Endothelial cell of umbilical vein (primary cell): Measurements from ENCODE around the gene COL9A1. TPM values are rescaled to one million over a fixed set of nuclear protein-coding genes. Genes with fewer than 3 reads are reported as not detected.

Experiments
- BruUV-seq: library from RNA; stranded (reverse); fragments of 400-500 nt; replicated peaks from 2 replicates; lab custom pipeline; 2021; lab: Mats Ljungman, UMichigan
- CTCF ChIA-PET: fragments of 300-600, 350-600 bp; sonication (Branson Sonifier 250); formaldehyde crosslinking; loops from one replicate; lab custom pipeline; 2021; ENCODE audit warnings: antibody characterized with exemption, inconsistent platforms; lab: Charles Lee
- POLR2A ChIA-PET: fragments of 300-600, 350-600 bp; sonication (Branson Sonifier 250); formaldehyde crosslinking; loops from one replicate; lab custom pipeline; 2021; ENCODE audit warnings: antibody characterized with exemption, inconsistent platforms; lab: Charles Lee
- DNase-seq: peaks from one replicate; pipeline ENCODE4 v3.0.0-alpha.2; 2011; ENCODE audit warnings: low read depth, low spot score
- FAIRE-seq: peaks from 2 replicates; lab custom pipeline; 2011; peaks lifted over from hg19 to GRCh38; lab: Jason Lieb, UNC
- H2AFZ ChIP-seq: 2 replicates; pipeline ENCODE4 v1.6.0; 2012; ENCODE audit warnings: low read depth, low read length, control low read depth, inconsistent platforms
- H3K27ac ChIP-seq: 2 replicates; pipeline ENCODE4 v1.5.1; 2011; ENCODE audit warnings: low read depth, mild to moderate bottlenecking, control low read depth, low read length, moderate library complexity; ENCODE audit not compliant: insufficient read depth
- H3K27me3 ChIP-seq, 2 experiments: 2 replicates each; pipeline versions ENCODE4 v1.6.0 to v1.6.1; 2011; ENCODE audit warnings: low read length in 2 of 2, mixed read lengths in 1 of 2; ENCODE audit not compliant: control insufficient read depth in 2 of 2, insufficient read depth in 2 of 2
- H3K36me3 ChIP-seq, 2 experiments: 2 replicates in 1 of 2; 3 replicates in 1 of 2; pipeline ENCODE4 v1.5.1; 2011; ENCODE audit warnings: low read length in 2 of 2, mild to moderate bottlenecking in 1 of 2, moderate library complexity in 1 of 2; ENCODE audit not compliant: control insufficient read depth in 2 of 2, insufficient read depth in 2 of 2; ENCODE audit errors: extremely low read depth in 1 of 2
- H3K4me1 ChIP-seq: 3 replicates; pipeline ENCODE4 v1.5.1; 2011; ENCODE audit warnings: mild to moderate bottlenecking, low read length; ENCODE audit not compliant: control insufficient read depth, insufficient read depth; ENCODE audit errors: extremely low read depth
- H3K4me2 ChIP-seq: 2 replicates; pipeline ENCODE4 v1.6.1; 2011; ENCODE audit warnings: low read length, control low read depth, mixed read lengths; ENCODE audit not compliant: insufficient read depth
- H3K4me3 ChIP-seq, 3 experiments: fragments of 200-600 bp in 1 of 3; sonication (generic), shearing (Covaris generic) in 1 of 3; replicated peaks in 1 of 3; 2 replicates each; pipeline ENCODE4 v1.5.1; 2011 to 2016; ENCODE audit warnings: control low read depth in 3 of 3, low read length in 3 of 3, mild to moderate bottlenecking in 2 of 3, inconsistent platforms in 1 of 3, low read depth in 1 of 3, moderate library complexity in 1 of 3; ENCODE audit not compliant: insufficient read depth in 1 of 3
- H3K79me2 ChIP-seq: 2 replicates; pipeline ENCODE4 v1.6.0; 2012; ENCODE audit warnings: low read length, inconsistent platforms; ENCODE audit not compliant: control insufficient read depth, insufficient read depth
- H3K9ac ChIP-seq: replicated peaks from 2 replicates; pipeline ENCODE3; 2011; ENCODE audit warnings: low read length, control low read depth; ENCODE audit not compliant: insufficient read depth; ENCODE audit errors: extremely low read depth
- H3K9me1 ChIP-seq: replicated peaks from 3 replicates; pipeline ENCODE4 v1.6.0; 2011; ENCODE audit warnings: mild to moderate bottlenecking, low read length; ENCODE audit not compliant: control insufficient read depth, insufficient read depth; ENCODE audit errors: extremely low read depth
- H3K9me3 ChIP-seq: replicated peaks from 2 replicates; pipeline ENCODE4 v1.5.1; 2012; ENCODE audit warnings: low read length, inconsistent platforms; ENCODE audit not compliant: control insufficient read depth, insufficient read depth
- H4K20me1 ChIP-seq: replicated peaks from 2 replicates; pipeline ENCODE3; 2011; ENCODE audit warnings: mild to moderate bottlenecking, low read length; ENCODE audit not compliant: control insufficient read depth, insufficient read depth; ENCODE audit errors: extremely low read depth
- CTCF ChIP-seq, 2 donors: IDR thresholded peaks; 1 replicate in 1 of 2; 2 replicates in 1 of 2; pipeline ENCODE4 v1.5.1; 2011; ENCODE audit warnings: low read length in 2 of 2, mild to moderate bottlenecking in 2 of 2, moderate library complexity in 2 of 2, control low read depth in 1 of 2, inconsistent platforms in 1 of 2, low read depth in 1 of 2; ENCODE audit not compliant: insufficient read depth in 1 of 2; ENCODE audit errors: extremely low read depth in 1 of 2
- EZH2 ChIP-seq: IDR thresholded peaks from 2 replicates; pipeline ENCODE4 v1.6.1; 2012; ENCODE audit warnings: borderline replicate concordance, low read depth, mild to moderate bottlenecking, moderate library complexity, low read length, inconsistent platforms; ENCODE audit not compliant: severe bottlenecking
- FOS ChIP-seq: IDR thresholded peaks from 2 replicates; pipeline ENCODE4 v1.6.1; 2011; ENCODE audit warnings: mild to moderate bottlenecking, low read length, moderate library complexity, borderline replicate concordance; ENCODE audit not compliant: insufficient read depth
- GATA2 ChIP-seq: IDR thresholded peaks from 2 replicates; pipeline ENCODE4 v1.7.0; 2011; ENCODE audit warnings: low read depth, mild to moderate bottlenecking, moderate library complexity, mixed read lengths, low read length; ENCODE audit not compliant: insufficient read length, insufficient read depth
- JUN ChIP-seq: IDR thresholded peaks from 2 replicates; pipeline ENCODE4 v1.6.1; 2011; ENCODE audit warnings: borderline replicate concordance, low read depth; ENCODE audit not compliant: insufficient read length, insufficient read depth
- MYC ChIP-seq: IDR thresholded peaks from one replicate; pipeline ENCODE4 v1.6.1; 2011; ENCODE audit warnings: mild to moderate bottlenecking, low read depth, low read length
- POLR2A ChIP-seq: IDR thresholded peaks from 2 replicates; pipeline ENCODE4 v1.6.1; 2012; ENCODE audit warnings: low read depth, mild to moderate bottlenecking, control low read depth, low read length
- POLR2AphosphoS5 ChIP-seq: IDR thresholded peaks from 2 replicates; pipeline ENCODE4 v1.6.1; 2012; ENCODE audit warnings: low read depth, mild to moderate bottlenecking, control low read depth, low read length, moderate library complexity; ENCODE audit not compliant: insufficient read depth
- dilution Hi-C: fragments of 300-500 bp; cut with MboI; formaldehyde crosslinking; loops from one replicate; pipeline ENCODE4 v1.15.0; 2019; ENCODE audit warnings: low sequenced_read_pairs; ENCODE audit not compliant: extremely low pct_ligation_motif_present
- intact Hi-C: fragments of 100-400 bp; cut with micrococcal nuclease; formaldehyde crosslinking; loops from one replicate; pipeline ENCODE4 v1.10.0; 2022
- polyA plus RNA-seq, 4 experiments: library from polyadenylated mRNA; depleted of rRNA in 3 of 4; stranded (reverse) in 3 of 4; unstranded in 1 of 4; fragments of >200 nt; gene quantifications; 2 replicates each; pipeline versions ENCODE4 v1.2.1 to v1.2.3, GENCODE V29; 2011 to 2012; ENCODE audit warnings: missing spikeins in 1 of 4
- total RNA-seq: library from RNA; stranded (reverse); gene quantifications from 2 replicates; pipeline ENCODE4 v1.2.3, GENCODE V29; 2021
- TF ChIP-seq, protein P1 (sequence below): IDR thresholded peaks from 2 replicates; pipeline ENCODE4 v1.6.1; 2011; ENCODE audit not compliant: insufficient read depth, insufficient read length

The COL9A1 gene
- total and polyA plus RNA-seq, 2 donors (not counting 3 experiments of a cell fraction or from before 2014, with no cell fraction given), result not detected

DNA sequence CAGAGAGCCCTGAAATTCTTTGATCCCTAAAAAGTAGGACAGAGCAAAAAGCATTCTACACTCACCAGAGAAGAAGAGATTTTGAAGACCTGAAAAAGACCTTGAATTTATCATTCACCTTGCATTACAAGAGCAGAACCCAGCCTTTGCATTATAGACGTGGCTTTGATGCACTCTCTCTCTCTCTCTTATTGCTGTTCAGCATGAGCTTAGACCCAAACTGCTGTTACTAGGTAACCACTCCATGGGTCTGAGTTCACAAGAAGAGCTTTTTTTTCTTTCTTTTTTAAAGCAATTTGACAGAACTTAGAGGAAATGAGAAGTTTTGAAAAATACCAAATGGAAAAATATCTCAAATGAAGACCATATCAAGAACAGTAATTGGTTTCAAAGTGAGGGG, 44.4 kb downstream of the COL9A1 start:
- Histone ChIP-seq H3K27me3 (no peaks in the 10 kb centered on the region), H3K36me3 (no peaks in the 10 kb centered on the region), H3K79me2 (no peaks in the 10 kb centered on the region), H2AFZ (no peak overlapping the region), H3K27ac (no peak overlapping the region), H3K4me1 (no peaks in the 10 kb centered on the region), H3K4me3 (no peak overlapping the region), H3K9me1 (no peaks in the 10 kb centered on the region), H3K9ac (no peak overlapping the region), H4K20me1 (no peaks in the 10 kb centered on the region), H3K9me3 (no peaks in the 10 kb centered on the region), H3K4me2 (no peak overlapping the region)
- ChIA-PET POLR2A (no interaction called here), CTCF (no interaction called here)
- intact Hi-C loops, result no loop called here
- dilution Hi-C loops, result no loop called here
- BruUV-seq, result no TSS peak
- DNase-seq, result no peak
- no peak for FAIRE-seq
- no peak for TF ChIP-seq POLR2AphosphoS5
- no peak for TF ChIP-seq POLR2A
- no peak for TF ChIP-seq CTCF (IDR thresholded peaks at IDR 0.05; ENCODE audit: extremely low read depth in 1 of 2, insufficient read depth in 1 of 2, low read depth in 1 of 2, low read length in 2 of 2)
- TF ChIP-seq EZH2, result no peak
- TF ChIP-seq JUN, result no peak
- TF ChIP-seq, protein P1, sequence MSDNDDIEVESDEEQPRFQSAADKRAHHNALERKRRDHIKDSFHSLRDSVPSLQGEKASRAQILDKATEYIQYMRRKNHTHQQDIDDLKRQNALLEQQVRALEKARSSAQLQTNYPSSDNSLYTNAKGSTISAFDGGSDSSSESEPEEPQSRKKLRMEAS, result no peak
- no peak for TF ChIP-seq MYC
- TF ChIP-seq FOS, result no peak
- TF ChIP-seq GATA2, result no peak
